Rectal smooth muscle tissue (tissue), 1 donor: ENCODE measurements around the gene CYP26A1.

ENCODE experiments used
- H3K27ac ChIP-seq: one replicate; pipeline ENCODE4 v1.7.0; 2013; ENCODE audit warnings: low read depth, low read length, inconsistent platforms
- H3K27me3 ChIP-seq: one replicate; pipeline ENCODE4 v1.7.0; 2013; ENCODE audit warnings: low read length; ENCODE audit not compliant: control insufficient read depth, insufficient read depth
- H3K36me3 ChIP-seq: one replicate; pipeline ENCODE4 v1.7.0; 2013; ENCODE audit warnings: low read length; ENCODE audit not compliant: control insufficient read depth, insufficient read depth
- H3K4me1 ChIP-seq: one replicate; pipeline ENCODE4 v1.7.0; 2013; ENCODE audit warnings: low read length; ENCODE audit not compliant: control insufficient read depth, insufficient read depth
- H3K4me3 ChIP-seq: one replicate; pipeline ENCODE4 v1.7.0; 2013; ENCODE audit warnings: low read length
- H3K9ac ChIP-seq: one replicate; pipeline ENCODE4 v1.7.0; 2013; ENCODE audit warnings: low read length

CYP26A1 gene

GRCh38 chr10:93059975-93060886 lies 13.5 kb upstream of the CYP26A1 start, which contains the start of gene CYP26C1:
Gene CYP26C1 (plus strand): TSS chr10:93060798. CDS start chr10:93061264, 466 bp downstream.
- no peak within 1 kb of the TSS for H3K27ac ChIP-seq
- H3K36me3 ChIP-seq, result no peaks in the 10 kb centered on the region
- no peak within 1 kb of the TSS for H3K9ac ChIP-seq
- H3K4me1 ChIP-seq, result no peaks in the 10 kb centered on the region
- no peak within 1 kb of the TSS for H3K4me3 ChIP-seq
- H3K27me3 ChIP-seq, result peaks cover 16% of the 10 kb centered on the region

DNA sequence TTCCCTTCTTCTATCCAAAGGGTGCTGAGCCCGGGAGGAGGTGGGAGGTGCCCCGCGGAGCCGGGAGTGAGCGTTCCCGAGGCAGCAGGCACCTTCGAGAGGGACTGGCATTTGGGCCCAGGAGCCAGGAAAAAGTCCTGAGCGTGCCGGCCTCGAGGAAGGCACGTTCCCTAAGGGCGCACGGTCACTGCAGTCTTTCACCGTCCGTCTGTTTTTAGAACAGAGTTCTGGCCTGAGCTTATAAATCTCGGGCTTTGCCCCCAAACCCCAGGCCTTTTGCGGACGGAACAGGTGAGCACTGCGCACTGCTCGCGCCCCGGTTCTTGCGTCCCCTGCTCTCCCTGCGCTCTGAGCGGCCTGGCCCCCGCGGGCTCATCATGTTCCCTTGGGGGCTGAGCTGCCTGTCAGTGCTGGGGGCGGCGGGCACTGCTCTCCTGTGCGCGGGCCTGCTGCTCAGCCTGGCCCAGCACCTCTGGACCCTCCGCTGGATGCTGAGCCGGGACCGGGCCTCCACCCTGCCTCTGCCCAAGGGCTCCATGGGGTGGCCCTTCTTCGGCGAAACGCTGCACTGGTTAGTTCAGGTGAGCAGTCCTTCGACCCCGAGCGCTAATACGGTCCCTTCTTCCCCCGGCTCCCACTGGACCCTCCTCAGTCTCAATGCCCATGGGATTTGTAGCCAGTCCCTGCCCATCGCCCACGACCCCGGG lies 12.7 kb upstream of the CYP26A1 start:
- no peak overlapping the region for H3K27ac ChIP-seq
- no peaks in the 10 kb centered on the region for H3K4me1 ChIP-seq
- H3K36me3 ChIP-seq, result no peaks in the 10 kb centered on the region
- H3K9ac ChIP-seq, result no peak overlapping the region
- H3K27me3 ChIP-seq, result peaks cover 16% of the 10 kb centered on the region
- H3K4me3 ChIP-seq, result no peak overlapping the region

DNA sequence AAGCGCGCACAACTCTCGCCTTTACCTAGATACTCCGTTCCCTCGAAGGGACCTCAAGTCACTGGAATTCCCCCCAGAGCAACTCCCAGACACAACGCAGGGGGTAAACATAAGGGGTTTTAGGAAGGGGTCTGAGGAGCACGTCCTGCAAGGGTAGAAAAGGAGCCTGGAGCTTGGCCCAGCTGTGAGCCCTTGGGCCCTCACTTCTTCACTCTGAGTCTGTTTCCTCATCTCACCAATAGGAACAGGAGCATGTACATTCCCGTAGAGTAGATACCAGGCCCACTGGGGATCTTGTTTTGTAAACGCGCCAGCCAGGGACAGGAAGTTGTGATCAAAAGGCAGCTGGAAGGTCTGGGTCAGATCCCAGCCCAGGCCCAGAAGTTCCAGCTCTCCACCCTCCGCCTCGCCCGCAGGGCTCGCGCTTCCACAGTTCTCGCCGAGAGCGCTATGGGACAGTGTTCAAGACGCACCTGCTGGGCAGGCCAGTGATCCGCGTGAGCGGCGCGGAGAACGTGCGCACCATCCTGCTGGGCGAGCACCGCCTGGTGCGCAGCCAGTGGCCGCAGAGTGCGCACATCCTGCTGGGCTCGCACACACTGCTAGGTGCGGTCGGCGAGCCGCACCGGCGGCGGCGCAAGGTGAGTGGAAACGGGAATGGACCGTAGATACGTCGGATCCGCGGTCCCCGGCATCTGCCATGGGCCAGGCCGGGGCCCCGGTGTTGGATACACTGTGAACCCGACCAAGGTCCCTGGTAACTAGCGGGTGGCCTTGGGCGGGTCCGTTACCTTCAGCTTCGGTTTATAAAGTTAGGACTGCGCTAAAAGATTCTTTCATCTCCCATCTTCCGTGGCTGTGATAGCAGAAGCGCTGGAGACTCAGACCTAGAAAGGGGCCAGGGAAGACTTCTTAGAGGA lies 11.8 kb upstream of the CYP26A1 start:
- Histone ChIP-seq H3K27ac (no peak overlapping the region), H3K4me3 (peak overlapping the region; percentile 48), H3K27me3 (peaks cover 18% of the 10 kb centered on the region), H3K9ac (no peak overlapping the region), H3K36me3 (no peaks in the 10 kb centered on the region), H3K4me1 (no peaks in the 10 kb centered on the region)

DNA sequence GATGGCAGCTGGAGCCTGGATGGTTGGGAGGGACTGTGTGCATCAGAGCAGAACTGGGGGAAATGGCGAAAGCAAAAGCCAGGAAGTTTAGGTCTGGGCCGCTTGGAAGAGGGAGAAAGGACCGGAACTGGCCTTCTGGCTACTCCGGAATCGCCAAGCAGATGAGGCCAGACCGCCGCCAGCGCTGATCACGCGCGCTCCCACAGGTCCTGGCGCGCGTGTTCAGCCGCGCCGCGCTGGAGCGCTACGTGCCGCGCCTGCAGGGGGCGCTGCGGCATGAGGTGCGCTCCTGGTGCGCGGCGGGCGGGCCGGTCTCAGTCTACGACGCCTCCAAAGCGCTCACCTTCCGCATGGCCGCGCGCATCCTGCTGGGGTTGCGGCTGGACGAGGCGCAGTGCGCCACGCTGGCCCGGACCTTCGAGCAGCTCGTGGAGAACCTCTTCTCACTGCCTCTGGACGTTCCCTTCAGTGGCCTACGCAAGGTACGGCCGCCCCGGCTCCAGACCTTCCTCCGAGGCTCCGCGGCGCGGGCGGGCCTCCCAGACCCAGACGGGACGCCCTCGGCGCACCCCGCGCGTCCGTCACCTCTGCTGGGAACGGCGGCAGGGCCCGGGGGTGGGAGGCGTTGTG lies 11.1 kb upstream of the CYP26A1 start:
- H3K4me1 ChIP-seq, result no peaks in the 10 kb centered on the region
- no peaks in the 10 kb centered on the region for H3K36me3 ChIP-seq
- no peak overlapping the region for H3K9ac ChIP-seq
- peaks cover 25% of the 10 kb centered on the region for H3K27me3 ChIP-seq
- H3K27ac ChIP-seq, result no peak overlapping the region
- H3K4me3 ChIP-seq, result peak overlapping the region; percentile 48

DNA sequence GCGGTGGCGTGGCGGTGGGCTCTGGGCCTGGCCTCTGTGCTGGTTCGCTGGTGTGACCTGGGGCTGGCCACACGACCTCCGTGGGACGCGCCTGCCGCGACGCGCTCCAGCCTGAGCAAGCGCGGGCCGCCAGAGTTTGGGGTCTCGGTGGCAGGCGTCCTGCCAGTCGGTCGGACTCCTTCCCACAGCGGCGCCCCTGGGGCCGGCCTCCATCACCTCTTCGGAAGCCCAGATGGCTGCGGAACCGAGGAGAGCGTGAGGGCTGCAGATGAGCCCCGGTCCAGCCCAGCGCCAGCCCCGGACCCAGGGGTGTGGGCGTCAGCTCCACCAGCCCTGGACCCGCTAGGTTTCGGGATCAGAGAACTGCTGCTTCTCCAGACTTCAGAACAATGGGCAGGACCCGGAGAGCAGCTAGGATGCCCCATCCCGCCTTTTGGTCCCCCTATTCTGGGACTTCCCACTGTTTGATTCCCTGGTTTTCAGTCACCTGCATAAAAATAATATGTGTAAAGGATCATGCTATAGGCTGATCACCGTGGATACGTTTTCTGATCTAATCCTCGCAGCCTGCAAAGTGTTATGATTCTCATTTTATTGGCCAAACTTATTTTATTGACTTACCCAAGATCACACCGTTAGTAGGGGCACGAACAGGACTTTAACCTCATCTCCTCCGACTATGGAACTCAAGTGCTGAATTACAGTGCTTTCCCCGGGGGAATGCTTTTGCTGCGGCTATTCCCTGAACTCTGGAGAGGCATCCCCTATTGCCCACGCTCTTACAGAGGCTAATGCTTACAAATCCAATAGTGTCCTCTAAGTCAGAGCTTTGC lies 10.3 kb upstream of the CYP26A1 start:
- peaks cover 26% of the 10 kb centered on the region for H3K27me3 ChIP-seq
- no peak overlapping the region for H3K9ac ChIP-seq
- H3K4me1 ChIP-seq, result no peaks in the 10 kb centered on the region
- H3K4me3 ChIP-seq, result no peak overlapping the region
- no peak overlapping the region for H3K27ac ChIP-seq
- H3K36me3 ChIP-seq, result no peaks in the 10 kb centered on the region

- Histone ChIP-seq H3K27me3 (peaks cover 32% of the 10 kb centered on the region), H3K9ac (no peak overlapping the region), H3K4me3 (no peak overlapping the region), H3K4me1 (no peaks in the 10 kb centered on the region), H3K27ac (no peak overlapping the region), H3K36me3 (no peaks in the 10 kb centered on the region)
These were observed 9.6 kb upstream of the CYP26A1 start for GRCh38 chr10:93063977-93064660.

DNA sequence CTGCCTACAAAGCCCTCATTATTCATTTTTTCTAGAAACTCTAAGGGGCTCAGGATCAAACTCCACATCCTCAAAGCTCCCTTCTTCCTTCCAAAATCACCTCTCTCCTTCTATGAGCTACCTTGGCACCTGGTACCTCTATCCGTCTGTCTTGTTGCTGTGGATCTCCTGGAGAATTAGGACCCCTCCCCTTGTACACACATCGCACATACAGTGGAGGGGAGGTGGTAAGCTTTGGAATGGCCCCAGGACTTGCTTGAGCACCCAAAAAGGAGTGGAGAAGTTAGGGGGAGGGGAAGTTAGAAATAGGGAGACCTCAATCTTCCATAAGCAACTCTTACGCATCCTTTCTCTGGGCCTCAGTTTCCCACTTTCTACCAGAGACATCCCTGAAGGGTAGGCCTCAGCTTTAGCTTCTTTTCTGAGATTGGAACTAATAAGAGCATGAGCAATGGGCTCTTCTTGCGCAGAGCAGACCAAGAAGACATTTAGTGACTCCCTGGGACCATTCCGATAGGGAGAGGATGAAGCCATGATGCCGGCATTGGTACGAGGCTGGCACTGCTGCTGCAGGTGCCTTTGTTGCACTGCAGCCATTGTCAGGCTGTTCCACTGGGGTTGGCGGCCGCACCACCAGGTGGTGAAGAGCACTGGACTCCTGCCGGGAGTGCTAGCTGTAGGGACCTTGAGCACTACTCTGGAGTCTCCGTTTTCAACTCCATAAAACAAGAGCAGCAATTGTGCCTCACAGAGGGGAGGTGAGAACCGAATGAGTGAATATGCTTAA lies 8.6 kb upstream of the CYP26A1 start:
- Histone ChIP-seq H3K27me3 (peaks cover 30% of the 10 kb centered on the region), H3K9ac (no peak overlapping the region), H3K27ac (no peak overlapping the region), H3K36me3 (no peaks in the 10 kb centered on the region), H3K4me3 (no peak overlapping the region), H3K4me1 (no peaks in the 10 kb centered on the region)

- Histone ChIP-seq H3K36me3 (no peaks in the 10 kb centered on the region), H3K27me3 (peaks cover 32% of the 10 kb centered on the region), H3K27ac (no peak overlapping the region), H3K9ac (no peak overlapping the region), H3K4me1 (no peaks in the 10 kb centered on the region), H3K4me3 (no peak overlapping the region)
These were observed 7.8 kb upstream of the CYP26A1 start for GRCh38 chr10:93065675-93066543.

DNA sequence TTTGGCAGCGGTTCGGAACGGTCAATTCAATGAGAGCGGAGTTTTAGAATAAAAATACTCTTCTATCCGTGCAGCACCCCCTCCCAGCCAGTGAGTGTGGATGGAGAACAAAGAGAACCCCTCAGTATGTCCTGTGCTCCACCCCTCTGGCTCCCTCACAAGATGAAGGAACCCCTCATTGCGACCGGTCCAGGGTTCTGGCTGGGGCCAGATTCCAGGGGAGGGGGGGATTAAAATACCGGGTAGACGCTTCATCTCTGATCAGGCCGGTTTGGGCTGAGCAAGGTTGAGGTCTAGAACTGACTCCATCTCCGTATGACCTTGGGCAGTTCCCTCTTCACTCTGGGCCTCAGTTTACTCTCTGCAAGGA lies 7.2 kb upstream of the CYP26A1 start:
- Histone ChIP-seq H3K4me3 (no peak overlapping the region), H3K4me1 (no peaks in the 10 kb centered on the region), H3K27me3 (peaks cover 31% of the 10 kb centered on the region), H3K27ac (no peak overlapping the region), H3K9ac (no peak overlapping the region), H3K36me3 (no peaks in the 10 kb centered on the region)
